Thyroid gland (tissue), 4 donors: ENCODE results near the gene ANO2.

Source experiments
- POLR2A ChIP-seq, 2 donors: fragments of 450-650 bp; IDR thresholded peaks; one replicate each; pipeline ENCODE4 v1.6.1; 2017; ENCODE audit warnings: antibody characterized with exemption in 2 of 2, mild to moderate bottlenecking in 2 of 2, moderate library complexity in 1 of 2
- TF ChIP-seq, protein P1 (sequence below), 6 experiments: fragments of 200-600 bp in 3 of 6; fragments of 450-650 bp in 3 of 6; sonication (generic) in 3 of 6; IDR thresholded peaks; one replicate each; pipeline ENCODE4 v1.5.1; 2016 to 2019; ENCODE audit warnings: antibody characterized with exemption in 6 of 6, mild to moderate bottlenecking in 2 of 6, inconsistent platforms in 1 of 6, moderate library complexity in 1 of 6

DNA sequence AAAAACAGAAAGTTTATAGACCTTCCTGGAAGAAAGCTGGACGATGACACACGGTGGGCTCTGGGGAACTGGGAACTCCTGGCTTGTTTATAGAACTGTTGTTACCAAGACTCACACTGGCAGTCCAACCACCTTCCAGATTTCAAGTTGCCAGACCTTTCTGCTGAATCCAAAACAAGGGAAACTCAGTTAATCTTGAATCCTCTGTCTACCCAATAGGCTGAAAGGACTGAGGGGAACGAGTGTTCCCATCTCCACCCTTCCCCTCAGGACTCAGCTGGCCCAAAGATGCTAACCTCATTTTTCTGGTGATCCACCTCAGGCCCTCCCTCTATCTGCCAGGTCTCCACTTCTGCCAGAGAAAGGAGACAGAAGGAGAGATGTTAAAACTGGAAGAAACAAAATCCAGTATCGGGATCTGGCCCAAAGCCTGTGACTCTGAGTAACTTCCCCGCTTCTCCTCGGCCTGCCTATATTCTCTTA is 231.4 kb downstream of the ANO2 start:
- TF ChIP-seq, protein P1, sequence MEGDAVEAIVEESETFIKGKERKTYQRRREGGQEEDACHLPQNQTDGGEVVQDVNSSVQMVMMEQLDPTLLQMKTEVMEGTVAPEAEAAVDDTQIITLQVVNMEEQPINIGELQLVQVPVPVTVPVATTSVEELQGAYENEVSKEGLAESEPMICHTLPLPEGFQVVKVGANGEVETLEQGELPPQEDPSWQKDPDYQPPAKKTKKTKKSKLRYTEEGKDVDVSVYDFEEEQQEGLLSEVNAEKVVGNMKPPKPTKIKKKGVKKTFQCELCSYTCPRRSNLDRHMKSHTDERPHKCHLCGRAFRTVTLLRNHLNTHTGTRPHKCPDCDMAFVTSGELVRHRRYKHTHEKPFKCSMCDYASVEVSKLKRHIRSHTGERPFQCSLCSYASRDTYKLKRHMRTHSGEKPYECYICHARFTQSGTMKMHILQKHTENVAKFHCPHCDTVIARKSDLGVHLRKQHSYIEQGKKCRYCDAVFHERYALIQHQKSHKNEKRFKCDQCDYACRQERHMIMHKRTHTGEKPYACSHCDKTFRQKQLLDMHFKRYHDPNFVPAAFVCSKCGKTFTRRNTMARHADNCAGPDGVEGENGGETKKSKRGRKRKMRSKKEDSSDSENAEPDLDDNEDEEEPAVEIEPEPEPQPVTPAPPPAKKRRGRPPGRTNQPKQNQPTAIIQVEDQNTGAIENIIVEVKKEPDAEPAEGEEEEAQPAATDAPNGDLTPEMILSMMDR (IDR thresholded peaks at IDR 0.05), result no peak
- TF ChIP-seq POLR2A (IDR thresholded peaks at IDR 0.05), result no peak
